HCT116 (cell line): ENCODE results near the gene PIP4K2A.

Experiments used
- CTCF ChIP-seq, 3 experiments: fragments of 200-600 bp in 1 of 3; sonication (generic) in 1 of 3; IDR thresholded peaks in 2 of 3; conservative IDR thresholded peaks in 1 of 3; 2 replicates each; pipeline ENCODE4 v1.5.1; 2012 to 2017; ENCODE audit warnings: low read depth in 2 of 3, low read length in 2 of 3, antibody characterized with exemption in 1 of 3, borderline replicate concordance in 1 of 3, control low read depth in 1 of 3, mild to moderate bottlenecking in 1 of 3, mixed read lengths in 1 of 3, mixed run types in 1 of 3, moderate library complexity in 1 of 3; ENCODE audit not compliant: insufficient read depth in 1 of 3
- EGR1 ChIP-seq: IDR thresholded peaks from 2 replicates; pipeline ENCODE4 v1.6.1; 2012; ENCODE audit warnings: low read depth
- ELF1 ChIP-seq: IDR thresholded peaks from 2 replicates; pipeline ENCODE4 v1.6.1; 2012; ENCODE audit warnings: low read depth, borderline replicate concordance
- EZH2phosphoT487 ChIP-seq: fragments of 200-600 bp; IDR thresholded peaks from 2 replicates; pipeline ENCODE4 v1.6.1; 2018; ENCODE audit warnings: antibody characterized with exemption, borderline replicate concordance
- FOSL1 ChIP-seq: IDR thresholded peaks from 2 replicates; pipeline ENCODE4 v1.6.1; 2012; ENCODE audit warnings: low read depth
- POLR2A ChIP-seq: IDR thresholded peaks from 2 replicates; pipeline ENCODE4 v1.7.0; 2011; ENCODE audit warnings: borderline replicate concordance; ENCODE audit not compliant: insufficient read depth, insufficient read length; ENCODE audit errors: extremely low read depth
- POLR2AphosphoS5 ChIP-seq: IDR thresholded peaks from 2 replicates; pipeline ENCODE4 v1.6.1; 2011; ENCODE audit warnings: mild to moderate bottlenecking, low read depth, low read length, moderate library complexity
- SIN3A ChIP-seq: IDR thresholded peaks from 2 replicates; pipeline ENCODE4 v1.6.1; 2012; ENCODE audit warnings: low read depth
- SP1 ChIP-seq: IDR thresholded peaks from 2 replicates; pipeline ENCODE4 v1.6.1; 2012; ENCODE audit warnings: low read depth
- ZNF274 ChIP-seq: fragments of 200-500 bp; sonication (Bioruptor generic); IDR thresholded peaks from 2 replicates; pipeline ENCODE4 v1.6.1; 2014; ENCODE audit warnings: mild to moderate bottlenecking, low read depth, low read length, inconsistent platforms
- TF ChIP-seq, protein P1 (sequence below): IDR thresholded peaks from 2 replicates; pipeline ENCODE4 v1.6.1; 2012
- TF ChIP-seq, protein P2 (sequence below): IDR thresholded peaks from 2 replicates; pipeline ENCODE4 v1.6.1; 2011; ENCODE audit warnings: mild to moderate bottlenecking, low read length, moderate library complexity; ENCODE audit not compliant: insufficient replicate concordance; ENCODE audit errors: extremely low read depth
- TF ChIP-seq, protein P3 (sequence below): IDR thresholded peaks from 2 replicates; pipeline ENCODE4 v1.6.1; 2012; ENCODE audit warnings: low read depth

GRCh38 chr10:22626784-22627183 lies 87.6 kb downstream of the PIP4K2A start:
- TF ChIP-seq CTCF (IDR thresholded peaks at IDR 0.05 in 2 of 3, conservative IDR thresholded peaks at IDR 0.05 in 1 of 3; ENCODE audit: borderline replicate concordance in 1 of 3, insufficient read depth in 1 of 3, low read depth in 2 of 3, low read length in 2 of 3) (no peak), POLR2A (no peak), SP1 (no peak), SIN3A (no peak), POLR2AphosphoS5 (no peak), EGR1 (no peak), EZH2phosphoT487 (no peak), ZNF274 (no peak), FOSL1 (no peak), ELF1 (no peak)
- TF ChIP-seq, protein P1, sequence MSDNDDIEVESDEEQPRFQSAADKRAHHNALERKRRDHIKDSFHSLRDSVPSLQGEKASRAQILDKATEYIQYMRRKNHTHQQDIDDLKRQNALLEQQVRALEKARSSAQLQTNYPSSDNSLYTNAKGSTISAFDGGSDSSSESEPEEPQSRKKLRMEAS: no peak
- TF ChIP-seq, protein P2, sequence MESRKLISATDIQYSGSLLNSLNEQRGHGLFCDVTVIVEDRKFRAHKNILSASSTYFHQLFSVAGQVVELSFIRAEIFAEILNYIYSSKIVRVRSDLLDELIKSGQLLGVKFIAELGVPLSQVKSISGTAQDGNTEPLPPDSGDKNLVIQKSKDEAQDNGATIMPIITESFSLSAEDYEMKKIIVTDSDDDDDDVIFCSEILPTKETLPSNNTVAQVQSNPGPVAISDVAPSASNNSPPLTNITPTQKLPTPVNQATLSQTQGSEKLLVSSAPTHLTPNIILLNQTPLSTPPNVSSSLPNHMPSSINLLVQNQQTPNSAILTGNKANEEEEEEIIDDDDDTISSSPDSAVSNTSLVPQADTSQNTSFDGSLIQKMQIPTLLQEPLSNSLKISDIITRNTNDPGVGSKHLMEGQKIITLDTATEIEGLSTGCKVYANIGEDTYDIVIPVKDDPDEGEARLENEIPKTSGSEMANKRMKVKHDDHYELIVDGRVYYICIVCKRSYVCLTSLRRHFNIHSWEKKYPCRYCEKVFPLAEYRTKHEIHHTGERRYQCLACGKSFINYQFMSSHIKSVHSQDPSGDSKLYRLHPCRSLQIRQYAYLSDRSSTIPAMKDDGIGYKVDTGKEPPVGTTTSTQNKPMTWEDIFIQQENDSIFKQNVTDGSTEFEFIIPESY: no peak
- TF ChIP-seq, protein P3, sequence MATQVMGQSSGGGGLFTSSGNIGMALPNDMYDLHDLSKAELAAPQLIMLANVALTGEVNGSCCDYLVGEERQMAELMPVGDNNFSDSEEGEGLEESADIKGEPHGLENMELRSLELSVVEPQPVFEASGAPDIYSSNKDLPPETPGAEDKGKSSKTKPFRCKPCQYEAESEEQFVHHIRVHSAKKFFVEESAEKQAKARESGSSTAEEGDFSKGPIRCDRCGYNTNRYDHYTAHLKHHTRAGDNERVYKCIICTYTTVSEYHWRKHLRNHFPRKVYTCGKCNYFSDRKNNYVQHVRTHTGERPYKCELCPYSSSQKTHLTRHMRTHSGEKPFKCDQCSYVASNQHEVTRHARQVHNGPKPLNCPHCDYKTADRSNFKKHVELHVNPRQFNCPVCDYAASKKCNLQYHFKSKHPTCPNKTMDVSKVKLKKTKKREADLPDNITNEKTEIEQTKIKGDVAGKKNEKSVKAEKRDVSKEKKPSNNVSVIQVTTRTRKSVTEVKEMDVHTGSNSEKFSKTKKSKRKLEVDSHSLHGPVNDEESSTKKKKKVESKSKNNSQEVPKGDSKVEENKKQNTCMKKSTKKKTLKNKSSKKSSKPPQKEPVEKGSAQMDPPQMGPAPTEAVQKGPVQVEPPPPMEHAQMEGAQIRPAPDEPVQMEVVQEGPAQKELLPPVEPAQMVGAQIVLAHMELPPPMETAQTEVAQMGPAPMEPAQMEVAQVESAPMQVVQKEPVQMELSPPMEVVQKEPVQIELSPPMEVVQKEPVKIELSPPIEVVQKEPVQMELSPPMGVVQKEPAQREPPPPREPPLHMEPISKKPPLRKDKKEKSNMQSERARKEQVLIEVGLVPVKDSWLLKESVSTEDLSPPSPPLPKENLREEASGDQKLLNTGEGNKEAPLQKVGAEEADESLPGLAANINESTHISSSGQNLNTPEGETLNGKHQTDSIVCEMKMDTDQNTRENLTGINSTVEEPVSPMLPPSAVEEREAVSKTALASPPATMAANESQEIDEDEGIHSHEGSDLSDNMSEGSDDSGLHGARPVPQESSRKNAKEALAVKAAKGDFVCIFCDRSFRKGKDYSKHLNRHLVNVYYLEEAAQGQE: no peak
